WI38 (cell line): ENCODE results near the gene GAST.

Experiments used
- H3K4me3 ChIP-seq: 2 replicates; pipeline ENCODE4 v1.5.1; 2011; ENCODE audit warnings: low read depth, mild to moderate bottlenecking, control low read depth, low read length
- CTCF ChIP-seq: IDR thresholded peaks from 2 replicates; pipeline ENCODE4 v1.5.1; 2012; ENCODE audit warnings: low read depth, mild to moderate bottlenecking, control low read depth, low read length

The GAST gene

GRCh38 chr17:41707803-41708669 lies 4.1 kb upstream of the GAST start:
- H3K4me3 ChIP-seq = no peak overlapping the region
- TF ChIP-seq CTCF = no peak

- no peak overlapping the region for H3K4me3 ChIP-seq
- no peak for TF ChIP-seq CTCF
Observed at GRCh38 chr17:41710472-41711090, 1.6 kb upstream of the GAST start.

GRCh38 chr17:41717408-41718286 lies 5.5 kb downstream of the GAST start:
- no peak for TF ChIP-seq CTCF
- H3K4me3 ChIP-seq = no peak overlapping the region

GRCh38 chr17:41718287-41718645 lies 6.1 kb downstream of the GAST start:
- no peak for TF ChIP-seq CTCF
- no peak overlapping the region for H3K4me3 ChIP-seq

GRCh38 chr17:41722231-41722630 lies 10.1 kb downstream of the GAST start:
- no peak overlapping the region for H3K4me3 ChIP-seq
- no peak for TF ChIP-seq CTCF

GRCh38 chr17:41723801-41724475 lies 11.8 kb downstream of the GAST start:
- no peak for TF ChIP-seq CTCF
- H3K4me3 ChIP-seq = no peak overlapping the region
